ENCODE measurements around the gene EFEMP1. TPM values are rescaled to one million over a fixed set of nuclear protein-coding genes. Genes with fewer than 3 reads are reported as not detected.

Gene EFEMP1
- total RNA-seq, 1 experiment from 2014 or later: 0.34 TPM

GRCh38 chr2:55885944-55886281, 37.7 kb downstream of the EFEMP1 start:
- H2AFZ ChIP-seq (ENCODE audit: low read depth, low read length, poor library complexity, severe bottlenecking): peak overlapping the region; percentile 21
- no peaks in the 10 kb centered on the region for H4K20me1 ChIP-seq (ENCODE audit: insufficient read depth)
- peak overlapping the region; percentile 14 for H3K4me2 ChIP-seq (ENCODE audit: low read length)
- no peaks in the 10 kb centered on the region for H3K9me2 ChIP-seq (ENCODE audit: insufficient read depth)
- BruUV-seq (replicated peaks): no TSS peak
- 0 out of 2 replicates have a peak, but pooled peaks have one; percentile 2 for TF ChIP-seq SP1 (IDR thresholded peaks at IDR 0.05; ENCODE audit: low read depth)
- TF ChIP-seq EGR1 (IDR thresholded peaks at IDR 0.05; ENCODE audit: low read depth): no peak
- 0 out of 2 replicates have a peak, but pooled peaks have one; percentile 0 for TF ChIP-seq MAX (IDR thresholded peaks at IDR 0.05)
- TF ChIP-seq, protein P1, sequence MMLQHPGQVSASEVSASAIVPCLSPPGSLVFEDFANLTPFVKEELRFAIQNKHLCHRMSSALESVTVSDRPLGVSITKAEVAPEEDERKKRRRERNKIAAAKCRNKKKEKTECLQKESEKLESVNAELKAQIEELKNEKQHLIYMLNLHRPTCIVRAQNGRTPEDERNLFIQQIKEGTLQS (IDR thresholded peaks at IDR 0.05): no peak
- H3K9me3 ChIP-seq (ENCODE audit: control insufficient read depth in 1 of 2, insufficient read depth in 1 of 2, low read depth in 1 of 2, low read length in 2 of 2): no peaks in the 10 kb centered on the region
- ATAC-seq (no peak), DNase-seq (ENCODE audit: low read depth, low spot score) (no peak)
- CTCF ChIA-PET: no interaction called here
- H3K79me2 ChIP-seq (ENCODE audit: insufficient read depth, low read length): no peaks in the 10 kb centered on the region
- no peak overlapping the region for H3K9ac ChIP-seq (ENCODE audit: low read length)
- H3K36me3 ChIP-seq (ENCODE audit: control insufficient read depth in 1 of 2, insufficient read depth in 2 of 2, low read length in 2 of 2): no peaks in the 10 kb centered on the region
- no peak overlapping the region for H3K4me3 ChIP-seq (replicated peaks in 1 of 2; ENCODE audit: low read depth in 1 of 2, low read length in 2 of 2)
- POLR2A ChIA-PET: no interaction called here
- no peak overlapping the region for H3K27ac ChIP-seq (ENCODE audit: low read depth, low read length)
- no peaks in the 10 kb centered on the region for H3K27me3 ChIP-seq (ENCODE audit: insufficient read depth, low read length)
- H3K4me1 ChIP-seq (ENCODE audit: control insufficient read depth in 1 of 2, insufficient read depth in 2 of 2, low read length in 2 of 2): peaks cover 0 to 12% of the 10 kb centered on the region in 2 experiments; a peak in 2 of 4 replicates
- intact Hi-C loops (cut with micrococcal nuclease): no loop called here
- RAD21 ChIA-PET (ENCODE audit: low non-redundant PET in 1 of 2, low total read pairs in 2 of 2, uncharacterized antibody in 2 of 2, unreplicated experiment in 2 of 2): no interaction called here

DNA sequence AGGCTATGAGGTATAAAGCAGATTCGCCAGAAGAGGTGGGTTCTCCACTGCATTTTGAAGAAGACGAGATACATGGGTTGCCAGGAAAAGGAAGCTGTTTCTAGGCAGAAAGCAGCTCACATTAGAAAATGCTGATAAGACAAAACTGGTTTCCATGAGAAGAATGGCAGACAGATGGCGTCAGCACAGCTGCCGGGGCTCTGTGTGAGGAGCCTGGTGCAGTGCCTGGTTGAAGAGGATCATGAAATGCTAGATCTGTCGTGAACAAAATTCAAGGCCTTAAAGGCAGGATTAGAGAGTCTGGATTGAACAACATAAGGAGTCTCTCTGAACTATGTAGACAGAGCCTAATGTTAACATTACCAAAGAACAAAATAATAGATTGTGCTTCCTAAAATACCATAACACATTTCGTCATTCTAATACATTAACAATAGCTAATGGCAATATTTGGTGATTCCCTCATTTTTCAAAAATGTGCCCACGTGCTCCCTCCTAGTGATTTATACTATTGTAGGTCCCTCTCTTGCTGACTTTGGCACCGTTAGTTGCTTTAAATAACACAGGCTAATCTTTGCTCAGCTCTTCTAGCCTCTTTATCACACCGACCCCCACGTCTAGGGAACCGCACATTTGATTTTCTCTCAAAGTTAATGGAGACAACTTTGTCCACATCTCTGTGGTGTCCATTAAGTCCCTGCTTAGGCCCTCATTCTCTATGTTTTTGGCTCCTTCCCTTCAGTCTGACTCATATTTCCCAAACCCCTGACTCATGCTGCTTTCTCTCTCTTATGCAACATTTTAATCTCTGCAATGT, 38.2 kb downstream of the EFEMP1 start:
- Histone ChIP-seq H3K9ac (ENCODE audit: low read length) (no peak overlapping the region), H3K36me3 (ENCODE audit: control insufficient read depth in 1 of 2, insufficient read depth in 2 of 2, low read length in 2 of 2) (no peaks in the 10 kb centered on the region), H3K79me2 (ENCODE audit: insufficient read depth, low read length) (no peaks in the 10 kb centered on the region), H3K27ac (ENCODE audit: low read depth, low read length) (no peak overlapping the region), H3K9me3 (ENCODE audit: control insufficient read depth in 1 of 2, insufficient read depth in 1 of 2, low read depth in 1 of 2, low read length in 2 of 2) (no peaks in the 10 kb centered on the region), H4K20me1 (ENCODE audit: insufficient read depth) (no peaks in the 10 kb centered on the region), H3K4me1 (ENCODE audit: control insufficient read depth in 1 of 2, insufficient read depth in 2 of 2, low read length in 2 of 2) (peaks cover 0 to 12% of the 10 kb centered on the region in 2 experiments; a peak in 2 of 4 replicates), H3K27me3 (ENCODE audit: insufficient read depth, low read length) (no peaks in the 10 kb centered on the region), H2AFZ (ENCODE audit: low read depth, low read length, poor library complexity, severe bottlenecking) (peak overlapping the region; percentile 21), H3K9me2 (ENCODE audit: insufficient read depth) (no peaks in the 10 kb centered on the region), H3K4me3 (replicated peaks in 1 of 2; ENCODE audit: low read depth in 1 of 2, low read length in 2 of 2) (no peak overlapping the region), H3K4me2 (ENCODE audit: low read length) (peak overlapping the region; percentile 14)
- RAD21 ChIA-PET (ENCODE audit: low non-redundant PET in 1 of 2, low total read pairs in 2 of 2, uncharacterized antibody in 2 of 2, unreplicated experiment in 2 of 2): no interaction called here
- ATAC-seq (peak; percentile 54), DNase-seq (ENCODE audit: low read depth, low spot score) (peak; percentile 24)
- POLR2A ChIA-PET: no interaction called here
- intact Hi-C loops (cut with micrococcal nuclease): no loop called here
- BruUV-seq (replicated peaks): no TSS peak
- CTCF ChIA-PET: no interaction called here
- TF ChIP-seq POLR2A (IDR thresholded peaks at IDR 0.05; ENCODE audit: borderline replicate concordance, extremely low read depth, insufficient read depth, insufficient read length) (no peak), EZH2phosphoT487 (IDR thresholded peaks at IDR 0.05; ENCODE audit: borderline replicate concordance) (no peak), JUND (IDR thresholded peaks at IDR 0.05) (peak; percentile 84), CEBPB (IDR thresholded peaks at IDR 0.05; ENCODE audit: low read depth) (peak; percentile 94), TCF7L2 (IDR thresholded peaks at IDR 0.05; ENCODE audit: borderline replicate concordance, extremely low read depth, insufficient read depth, insufficient read length) (no peak), POLR2AphosphoS5 (IDR thresholded peaks at IDR 0.05; ENCODE audit: low read depth, low read length) (no peak), ZBTB33 (IDR thresholded peaks at IDR 0.05; ENCODE audit: extremely low read depth, insufficient replicate concordance, low read length) (no peak), SRF (IDR thresholded peaks at IDR 0.05; ENCODE audit: low read depth) (peak; percentile 51), ZNF274 (IDR thresholded peaks at IDR 0.05; ENCODE audit: low read depth, low read length) (no peak), SP1 (IDR thresholded peaks at IDR 0.05; ENCODE audit: low read depth) (peak; percentile 58), ZFX (IDR thresholded peaks at IDR 0.05) (no peak), SIN3A (IDR thresholded peaks at IDR 0.05; ENCODE audit: low read depth) (no peak), EGR1 (IDR thresholded peaks at IDR 0.05; ENCODE audit: low read depth) (peak; percentile 19; the same call in 1 of the 2 replicates), MAX (IDR thresholded peaks at IDR 0.05) (0 out of 2 replicates have a peak, but pooled peaks have one; percentile 28), EZH2 (IDR thresholded peaks at IDR 0.05) (no peak)
